Stimulated activated CD8-positive, alpha-beta memory T cell treated with anti-CD3 and anti-CD28 coated beads, Interleukin-15, amount 100 ng/mL, for 24 hours (primary cell): Measurements from ENCODE around the gene PPP1R36.
"Not testable (repeated sequence)": the region's sequence is repeated elsewhere in the genome, so short reads cannot be mapped to it uniquely, and the experiment has no call there.

Source experiments
- DNase-seq: peaks from one replicate; pipeline ENCODE4 v3.0.0-alpha.2; 2020; ENCODE audit warnings: low read depth

The PPP1R36 gene, protein sequence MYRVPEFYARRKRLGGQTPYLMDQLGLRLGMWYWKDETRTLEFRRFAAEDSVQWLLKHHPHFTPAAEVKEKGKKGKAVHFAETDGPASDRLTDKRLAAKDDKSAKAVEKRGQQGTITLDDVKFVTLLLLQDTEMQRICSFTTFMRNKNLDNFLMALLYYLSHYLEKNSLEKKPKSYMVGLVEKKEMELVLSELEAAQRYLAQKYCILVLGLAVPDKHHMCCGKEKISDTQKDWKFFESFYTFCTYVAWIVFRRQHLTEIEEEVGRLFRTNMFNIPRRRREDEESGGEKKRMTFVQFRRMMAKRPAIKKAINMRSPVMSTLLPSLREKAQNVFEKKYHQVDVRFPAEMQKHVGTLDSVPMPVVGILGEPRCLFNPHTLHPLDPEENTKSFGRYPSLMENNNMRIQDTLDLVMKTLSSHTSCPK

DNA sequence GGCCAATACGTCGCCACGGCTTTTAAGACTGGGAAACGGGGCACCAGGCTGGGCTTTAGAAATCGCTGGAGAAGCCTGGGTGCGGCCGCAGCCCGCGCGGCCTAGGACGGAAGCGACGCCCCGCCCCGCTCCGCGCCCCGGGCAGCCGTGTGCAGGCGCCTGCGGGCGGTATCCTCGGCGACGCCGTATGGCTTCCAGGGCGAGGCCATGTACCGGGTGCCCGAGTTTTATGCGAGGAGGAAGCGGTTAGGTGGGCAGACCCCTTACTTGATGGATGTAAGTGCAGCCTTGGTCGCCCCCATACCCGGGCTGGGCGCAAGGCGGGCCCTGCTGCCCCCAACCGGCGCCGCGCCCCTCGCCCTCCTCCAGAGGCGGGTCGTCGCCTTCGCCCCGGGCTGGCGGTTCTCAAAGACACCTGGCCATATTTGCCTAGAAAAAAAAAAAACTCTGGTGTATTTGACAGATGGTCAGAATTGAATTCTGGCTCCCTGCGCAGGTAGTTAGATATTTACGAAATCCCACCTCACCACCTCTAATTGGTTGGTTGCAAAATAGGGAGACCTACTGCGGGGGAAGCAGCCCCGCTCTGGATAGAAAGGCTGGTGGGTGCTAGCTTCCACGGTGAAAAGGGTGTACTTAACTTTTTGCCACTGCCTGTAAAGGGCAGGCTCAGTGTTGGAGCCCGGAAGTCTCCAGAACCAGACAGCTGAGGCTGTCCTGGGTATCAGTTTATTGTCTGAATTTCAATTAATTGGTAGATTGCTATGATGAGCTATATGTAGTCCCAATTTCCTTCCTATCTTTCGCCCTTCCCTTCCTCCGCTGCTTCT lies at the start of gene PPP1R36:
PPP1R36 (plus strand) TSS at position 171 of the 830 bp plus-strand sequence; CDS start at position 208, 37 bp downstream.
- DNase-seq: no peak

DNA sequence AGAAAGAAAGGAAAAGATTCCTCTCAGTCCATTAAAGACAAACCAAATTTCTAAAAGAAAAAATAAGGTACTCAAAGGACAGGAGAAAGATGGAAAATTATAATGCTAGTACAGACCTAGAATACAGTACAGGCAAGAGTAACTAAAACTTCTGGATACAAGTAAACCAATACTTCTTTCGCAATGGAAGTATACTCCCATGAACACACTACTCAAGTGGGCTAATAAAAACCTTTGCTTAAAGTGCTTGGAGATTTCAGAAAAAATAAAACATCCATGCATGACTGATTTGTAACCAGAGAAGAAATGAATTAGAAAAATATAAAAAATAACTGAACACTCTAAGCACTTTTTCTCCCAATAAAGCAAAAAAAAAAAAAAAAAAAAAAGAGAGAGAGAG lies 49.7 kb upstream of the PPP1R36 start:
- no peak for DNase-seq

DNA sequence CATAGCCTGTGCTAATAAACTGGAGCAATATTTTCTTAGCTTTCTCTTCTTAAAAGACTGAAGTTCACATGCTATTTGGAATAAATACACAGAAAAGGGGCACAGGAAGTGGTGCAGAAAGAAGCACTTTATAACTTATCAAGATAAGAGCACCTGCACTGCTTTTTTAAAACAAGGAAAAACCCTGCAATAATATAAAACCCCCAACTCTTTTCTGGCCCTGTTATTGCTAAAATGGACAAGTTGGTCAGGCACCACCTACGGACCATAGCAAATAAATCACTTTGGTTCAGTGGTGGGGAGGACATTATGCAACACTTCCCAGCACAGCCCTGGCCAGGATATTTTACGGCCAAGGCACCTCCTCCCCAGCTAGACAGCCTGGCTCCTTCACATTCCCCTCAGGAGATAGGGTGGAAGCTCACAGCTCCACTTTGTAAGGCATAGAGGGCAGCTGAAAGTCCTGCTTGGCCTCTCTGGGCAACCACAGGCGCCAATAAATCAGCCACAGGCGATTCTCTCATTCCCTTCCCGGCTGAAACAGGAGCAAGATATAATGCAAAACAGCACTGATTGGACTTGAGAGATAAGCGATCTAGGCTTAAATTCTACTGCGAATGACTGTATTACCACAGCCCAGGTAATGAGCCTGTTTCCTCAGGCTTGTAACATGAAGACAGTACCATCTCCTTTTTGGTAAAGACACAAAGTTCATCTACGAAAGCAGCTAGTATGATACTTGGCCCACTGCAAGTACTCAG lies 48.2 kb upstream of the PPP1R36 start:
- no peak for DNase-seq

DNA sequence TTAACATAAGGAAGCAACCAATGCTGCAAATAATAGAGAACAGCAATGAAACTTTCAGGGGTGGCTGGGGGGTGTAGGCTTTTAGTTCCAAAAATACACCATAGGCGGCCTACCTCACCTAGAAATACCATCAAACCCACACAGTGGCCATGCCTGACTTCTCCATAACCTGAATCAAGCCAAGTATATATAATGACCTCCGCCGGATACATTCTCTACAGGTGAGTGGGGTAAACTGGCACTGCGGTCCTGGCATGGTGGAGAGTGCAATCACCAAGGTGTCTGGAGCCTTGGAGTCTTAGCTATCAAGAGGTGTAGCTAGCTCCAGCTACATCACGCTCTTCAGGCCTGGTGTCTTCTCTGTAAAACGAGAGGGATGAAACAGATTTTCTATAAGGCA lies 47.3 kb upstream of the PPP1R36 start:
- no peak for DNase-seq

DNA sequence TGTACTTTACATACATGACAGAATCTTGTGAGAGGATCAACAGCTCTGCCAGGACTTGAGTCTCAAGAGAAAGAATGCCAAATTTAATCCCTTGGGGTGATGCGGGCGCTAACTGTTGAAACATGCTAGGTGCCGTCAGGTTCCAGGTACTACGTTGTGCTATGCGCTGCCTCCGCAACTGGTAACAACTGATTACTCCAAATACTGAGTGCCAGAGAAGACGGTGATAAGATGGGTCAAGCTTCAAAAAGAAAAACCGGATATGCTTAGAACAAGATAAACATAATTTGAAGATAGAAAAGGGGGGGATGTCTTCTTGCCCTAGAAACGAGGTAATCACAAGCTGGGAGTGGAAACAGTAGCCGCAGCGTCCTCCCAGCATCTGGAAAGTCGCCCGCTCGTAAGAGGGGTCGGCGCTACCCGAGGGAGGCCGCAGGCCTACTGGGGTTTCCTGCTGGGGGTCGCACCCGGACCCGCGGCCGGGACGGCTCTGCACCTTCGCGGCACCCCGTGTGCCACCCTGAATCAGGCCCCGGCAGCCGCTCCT lies 46.8 kb upstream of the PPP1R36 start:
- DNase-seq: no peak

DNA sequence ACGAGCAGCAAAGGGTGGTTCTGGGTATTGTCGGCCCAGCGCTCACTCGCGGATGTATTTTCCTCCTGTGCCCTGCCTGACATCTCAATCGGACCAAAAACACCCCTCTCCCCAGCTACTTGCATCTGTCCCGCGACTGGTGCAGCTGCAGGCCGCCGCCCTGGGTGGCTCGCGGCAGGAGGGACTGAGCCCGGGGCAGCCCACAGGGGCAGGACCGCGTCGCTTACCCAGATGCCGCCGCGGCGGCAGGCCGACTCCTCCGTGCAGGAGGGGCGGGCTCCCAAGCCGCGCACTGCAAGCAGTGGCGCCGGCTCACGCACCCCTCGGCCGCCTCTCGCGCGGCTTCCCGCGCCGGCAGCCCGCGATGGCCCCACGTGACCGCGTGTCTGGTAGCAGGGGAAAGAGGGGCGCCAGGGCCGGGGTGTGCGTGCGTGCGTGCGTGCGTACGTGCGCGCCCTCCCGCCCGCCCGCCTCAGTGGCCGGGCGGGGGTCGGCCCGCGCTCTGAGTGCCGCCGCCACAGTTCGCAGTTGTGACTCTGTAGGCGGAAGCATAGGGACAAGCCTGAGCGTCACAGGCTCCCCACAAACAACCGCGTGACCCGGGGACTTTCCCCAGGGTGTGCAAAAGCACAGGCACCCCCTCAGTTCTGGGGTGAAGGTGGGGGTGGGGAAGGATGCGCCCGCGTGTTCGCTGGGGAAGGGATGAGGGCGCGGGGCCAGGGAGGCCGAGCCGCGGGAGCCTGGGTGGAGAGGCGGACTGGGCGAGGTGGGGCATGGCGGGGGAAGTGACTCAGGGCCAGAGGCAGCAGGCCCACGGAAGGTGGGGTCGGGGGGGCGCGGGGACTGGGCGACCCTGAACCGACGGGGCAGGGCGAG lies 46.1 kb upstream of the PPP1R36 start, which contains the start of gene ZBTB25:
ZBTB25 (minus strand) TSS at position 405 of the 876 bp plus-strand sequence. CDS start 13,305 bp downstream, outside the sequence.
- DNase-seq: peak; percentile 85

DNA sequence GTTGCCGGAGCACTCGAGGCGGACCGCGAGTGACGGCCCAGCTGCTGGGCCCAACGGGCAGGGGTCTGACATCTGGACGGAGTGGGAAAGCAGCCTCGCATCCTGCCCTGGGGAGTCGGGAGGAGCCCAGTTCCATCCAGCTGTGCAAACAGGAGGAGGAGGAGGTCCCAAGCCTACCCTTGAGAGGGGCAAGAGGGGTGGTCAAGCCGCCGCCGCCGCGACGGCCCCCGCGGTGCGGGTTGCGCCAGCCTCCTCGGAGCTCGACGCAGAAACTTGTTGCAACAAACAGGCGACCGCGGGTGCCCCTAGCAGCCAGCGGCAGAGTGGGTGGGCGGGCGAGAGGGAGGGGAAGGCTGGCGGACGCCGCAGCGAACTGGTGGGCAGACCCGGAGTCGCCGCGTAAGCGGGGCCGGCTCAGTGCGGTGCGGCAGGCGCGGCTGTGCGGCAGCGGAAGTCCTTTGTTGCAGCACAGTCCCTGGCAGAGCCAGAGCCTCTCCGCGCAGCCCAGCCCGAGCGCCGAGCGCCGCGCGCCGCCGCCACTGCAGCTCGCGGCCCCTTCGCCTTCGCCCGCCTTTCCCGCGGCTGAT lies 45.4 kb upstream of the PPP1R36 start, which contains the start of gene ZBTB1:
ZBTB1 (plus strand) TSS at position 461 of the 587 bp plus-strand sequence. CDS start 16,735 bp downstream, outside the sequence.
- DNase-seq: peak; percentile 73

DNA sequence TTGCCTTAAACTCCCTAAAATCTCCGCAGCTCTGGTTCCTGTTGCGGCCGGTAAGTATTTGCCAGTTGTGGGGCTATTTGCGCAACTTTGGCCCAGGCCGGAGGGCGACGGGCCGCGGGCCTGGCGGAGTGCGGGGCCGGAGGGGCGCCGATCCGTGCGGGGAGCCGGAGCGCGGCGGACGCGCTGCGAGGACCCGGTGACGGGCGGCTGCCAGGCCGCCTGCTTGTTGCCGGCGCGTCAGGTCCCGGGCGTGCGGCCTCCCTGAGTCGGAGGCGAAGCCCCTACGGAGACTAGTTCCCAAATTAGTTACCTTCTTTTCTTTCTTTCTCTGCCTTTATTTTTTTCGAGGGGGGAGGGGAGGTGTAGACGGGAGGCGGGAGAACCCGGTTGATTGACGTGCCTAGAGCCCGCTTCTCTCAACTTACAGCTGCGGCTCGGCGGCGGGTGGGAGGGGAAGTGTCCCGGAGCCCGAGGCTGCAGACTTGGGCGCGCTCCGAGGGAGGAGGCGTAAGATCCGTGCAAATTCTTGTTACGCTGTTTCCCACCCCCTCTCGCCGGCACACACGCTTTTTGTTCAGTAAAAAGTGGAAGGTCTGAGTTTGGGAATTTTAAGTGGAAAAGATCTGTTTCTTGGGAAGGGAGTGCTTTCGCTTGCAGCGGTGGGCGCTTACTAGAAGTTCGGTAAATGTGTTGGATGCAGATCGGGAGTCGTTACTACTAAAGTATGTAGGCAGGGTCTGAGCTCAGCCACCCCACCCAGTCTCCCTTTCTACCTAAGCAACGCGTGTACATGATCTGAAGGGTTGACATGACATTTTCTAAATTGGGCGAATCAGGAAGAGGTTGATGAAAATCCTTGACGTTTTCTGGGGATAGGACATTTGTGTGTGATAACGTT lies 44.6 kb upstream of the PPP1R36 start:
- DNase-seq: peak; percentile 53

DNA sequence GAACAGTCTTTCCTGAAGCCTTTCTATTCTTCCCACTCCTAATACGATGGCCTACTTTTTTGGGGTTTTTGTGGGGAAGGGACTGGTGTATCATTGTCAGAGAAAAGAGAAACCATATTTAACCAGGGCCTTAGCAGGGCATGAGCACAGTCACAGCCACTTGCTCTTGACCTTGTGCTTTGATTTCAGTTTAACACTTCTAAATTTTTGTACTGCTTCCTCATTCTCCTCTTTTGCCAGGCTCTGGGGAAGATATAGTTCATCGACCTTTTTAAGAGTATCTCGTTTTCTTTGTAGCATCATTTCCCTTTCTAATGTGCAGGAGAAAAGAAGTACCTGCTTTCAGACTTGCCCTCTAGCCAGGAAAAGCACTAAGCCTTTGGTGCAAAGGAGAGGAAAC lies 43.0 kb upstream of the PPP1R36 start:
- no peak for DNase-seq

DNA sequence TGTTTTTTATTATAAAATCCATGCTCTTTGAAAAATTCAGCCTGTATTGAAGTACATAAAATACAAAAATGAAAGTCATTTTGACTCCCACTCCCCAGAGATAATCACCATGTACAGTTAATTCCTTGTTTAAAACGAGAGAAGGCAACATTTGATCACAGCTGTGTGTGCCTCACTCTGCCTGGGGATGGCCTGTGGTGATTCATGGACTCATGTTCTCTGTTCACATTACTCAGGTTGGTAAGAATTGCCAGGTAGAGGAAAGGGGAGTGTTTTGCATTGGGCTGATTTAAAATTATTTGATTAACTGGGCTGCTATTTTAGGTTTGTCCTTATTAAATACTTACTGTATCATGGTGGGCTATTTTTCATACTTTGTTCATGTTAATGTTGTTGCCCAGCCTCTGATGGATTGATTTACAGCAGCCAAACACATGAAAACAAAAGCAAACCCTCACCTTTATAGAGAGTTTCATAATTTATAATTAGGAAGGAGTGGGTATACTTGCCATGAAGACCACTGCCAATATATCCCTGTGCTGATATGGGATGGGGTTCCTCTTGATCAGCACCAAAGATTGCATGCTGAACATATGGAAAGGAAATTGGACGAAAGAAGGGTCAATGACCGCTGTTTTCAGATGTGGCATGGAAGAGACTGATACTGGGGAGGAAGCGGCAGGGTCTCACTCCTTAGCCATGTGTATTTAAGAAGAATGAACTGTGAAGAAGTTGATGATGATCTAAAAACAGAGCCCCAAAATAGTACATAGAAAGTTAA lies 42.2 kb upstream of the PPP1R36 start:
- DNase-seq: no peak

DNA sequence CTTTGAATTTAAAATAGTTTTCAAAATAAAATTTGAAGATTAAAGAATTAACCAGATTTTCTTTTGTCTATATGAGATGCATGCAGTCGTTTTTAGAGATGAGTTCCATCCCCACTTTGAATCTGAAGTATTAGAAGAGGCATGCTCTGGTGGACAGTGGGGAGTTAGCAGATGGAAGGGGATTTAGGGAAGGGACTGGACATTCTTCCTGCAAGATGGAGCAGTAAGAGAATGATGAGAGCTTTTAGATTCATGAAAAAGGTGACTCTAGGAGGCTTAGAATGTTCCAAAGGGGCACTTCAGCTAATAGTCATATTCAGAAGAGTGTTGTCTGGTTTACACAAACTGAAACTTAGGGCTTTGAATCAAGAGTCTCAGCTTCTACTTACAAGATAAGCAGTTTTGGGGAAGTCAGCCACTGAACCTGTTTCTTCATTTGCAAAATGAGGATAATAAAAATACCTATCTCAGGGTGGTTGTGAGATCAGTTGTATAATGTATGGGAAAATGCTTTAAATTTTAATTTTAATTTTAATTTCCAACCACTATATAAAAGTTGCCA lies 41.5 kb upstream of the PPP1R36 start:
- DNase-seq: no peak

DNA sequence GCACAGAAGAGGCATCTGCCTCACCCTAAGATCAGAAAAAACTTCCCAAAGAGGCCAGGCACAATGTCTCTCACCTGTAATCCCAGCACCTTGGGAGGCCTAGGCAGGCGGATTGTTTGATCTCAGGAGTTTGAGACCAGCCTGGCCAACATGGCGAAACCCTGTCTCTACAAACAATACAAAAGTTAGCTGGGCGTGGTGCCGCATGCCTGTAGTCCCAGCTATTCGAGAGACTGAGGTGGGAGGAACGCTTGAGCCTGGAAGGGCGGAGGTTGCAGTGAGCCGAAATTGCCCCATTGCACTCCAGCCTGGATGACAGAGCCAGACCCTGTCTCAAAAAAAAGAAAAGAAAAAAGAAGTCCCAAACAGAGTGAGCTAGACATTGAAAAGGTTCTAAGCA lies 40.7 kb upstream of the PPP1R36 start:
- DNase-seq: no peak

DNA sequence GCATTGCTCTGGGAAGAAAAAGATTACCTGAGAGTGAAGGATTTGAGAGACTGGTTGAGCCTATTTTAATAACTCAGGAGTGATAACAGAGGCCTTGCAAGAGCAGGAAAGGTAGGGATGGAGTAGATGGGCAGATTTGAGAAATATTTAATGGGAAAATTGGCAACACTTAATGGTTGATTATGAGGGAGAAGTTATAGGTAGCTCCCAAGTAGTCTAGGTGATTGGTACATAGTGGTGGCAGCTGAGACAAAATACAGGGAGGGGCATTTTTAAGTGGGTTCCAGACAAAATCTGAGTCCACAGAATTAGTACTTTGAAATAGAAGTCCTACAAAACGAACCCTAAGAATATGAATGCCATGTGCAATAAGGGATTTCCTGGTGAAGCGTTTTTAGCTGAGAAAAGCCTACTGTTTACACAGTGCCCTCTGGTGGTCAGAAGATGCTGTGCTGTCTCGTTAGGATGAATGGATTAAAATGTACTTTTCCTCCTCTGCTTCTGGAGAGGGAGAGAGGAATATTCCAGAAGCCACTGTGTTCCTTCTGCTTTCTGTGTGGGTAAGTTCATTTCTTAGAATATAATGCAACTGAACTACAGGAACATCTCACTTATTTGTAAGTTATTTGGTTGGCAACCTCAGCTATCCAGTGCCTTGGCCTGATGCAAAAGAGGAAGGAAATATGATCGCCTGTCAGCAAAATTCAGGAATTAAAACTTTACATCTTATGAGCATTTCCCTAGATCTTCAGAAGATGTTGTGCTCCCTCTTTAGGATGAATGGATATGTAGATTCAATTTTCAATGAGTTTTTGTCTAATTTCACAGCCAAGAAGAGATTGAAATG lies 38.7 kb upstream of the PPP1R36 start:
- no peak for DNase-seq

DNA sequence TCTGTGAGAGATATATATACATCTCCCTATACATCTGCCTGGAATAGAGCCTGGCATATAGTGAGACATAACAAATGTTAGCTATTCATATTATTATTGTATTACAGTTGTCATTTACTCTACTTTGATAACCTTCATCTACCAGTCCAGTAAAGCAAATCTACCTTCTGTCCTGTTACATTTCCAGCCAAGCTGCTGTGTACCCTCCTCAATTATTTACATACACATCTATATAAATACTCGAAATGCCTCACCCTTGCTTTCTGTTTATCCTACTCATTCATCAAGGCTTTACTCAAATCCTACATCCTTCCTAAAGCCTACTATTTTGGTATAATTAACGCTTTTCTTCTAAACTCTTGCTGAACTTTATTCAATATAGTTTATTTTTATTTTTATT lies 36.5 kb upstream of the PPP1R36 start:
- DNase-seq: no peak

DNA sequence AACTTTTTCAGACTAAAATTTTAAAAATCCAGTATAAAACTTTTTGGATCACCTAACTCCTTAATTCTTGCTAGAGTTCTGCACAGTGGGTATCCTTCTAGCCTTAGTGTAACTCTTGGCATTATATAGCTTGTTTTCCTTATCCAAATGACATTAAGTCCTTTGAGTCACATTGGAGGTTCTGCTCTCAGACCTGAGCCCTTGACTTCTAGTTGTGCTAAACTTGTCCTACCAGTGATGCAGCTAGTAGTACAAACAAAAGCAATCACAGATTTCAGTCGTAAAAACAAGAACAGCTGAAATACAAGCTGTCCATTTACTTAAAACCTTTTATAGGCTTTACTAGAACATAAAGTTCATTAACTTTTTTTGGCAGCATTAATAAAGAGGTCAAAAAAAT lies 34.7 kb upstream of the PPP1R36 start:
- DNase-seq: no peak

DNA sequence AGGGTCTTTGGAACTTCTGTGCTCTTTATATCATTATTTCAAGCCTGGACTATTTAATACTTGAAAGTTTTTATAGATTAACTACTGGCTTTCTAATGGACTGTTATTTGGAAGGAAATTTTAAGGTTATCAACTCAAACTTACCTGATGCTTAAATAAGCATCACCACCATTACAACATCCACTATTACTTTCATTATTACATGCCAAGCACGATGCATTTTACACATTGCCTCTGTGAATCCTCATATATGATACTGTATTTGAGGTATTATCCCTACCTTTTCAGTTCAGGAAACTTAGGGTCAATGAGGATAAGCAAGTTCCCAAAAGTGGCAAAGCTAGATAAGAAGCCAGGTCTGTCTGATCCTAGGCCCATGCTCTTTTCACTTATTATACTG lies 32.8 kb upstream of the PPP1R36 start:
- no peak for DNase-seq

DNA sequence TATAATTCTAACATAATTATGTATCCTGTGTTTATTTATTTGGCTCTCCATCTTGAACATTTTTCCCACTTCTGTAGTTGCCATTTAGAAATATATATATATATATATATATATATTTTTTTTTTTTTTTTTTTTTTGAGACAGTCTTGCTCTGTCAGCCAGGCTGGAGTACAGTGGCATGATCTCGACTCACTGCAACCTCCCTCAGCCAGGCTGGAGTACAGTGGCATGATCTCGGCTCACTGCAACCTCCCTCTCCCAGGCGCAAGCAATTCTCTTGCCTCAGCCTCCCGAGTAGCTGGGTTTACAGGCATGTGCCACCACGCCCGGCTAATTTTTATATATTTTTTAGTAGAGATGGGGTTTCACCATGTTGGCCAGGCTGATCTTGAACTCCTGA lies 32.1 kb upstream of the PPP1R36 start:
- not testable (repeated sequence) for DNase-seq
